ENCODE measurements around the gene SNX18. TPM values are rescaled to one million over a fixed set of nuclear protein-coding genes. Genes with fewer than 3 reads are reported as not detected.
A peak's percentile ranks its signal among the peaks of the same experiment; 100 is the strongest.

Gene SNX18
- total RNA-seq, 2 experiments from 2014 or later, result 17.1 to 19.3 TPM

- POLR2A ChIA-PET, result no interaction called here
- CTCF ChIA-PET, result interaction anchor here (0.8 to 1.4 kb wide), 2 partner anchors 324 to 346 kb away, joined by 3 to 4 read pairs; no protein-coding TSS in a partner anchor
- H3K27me3 Mint-ChIP-seq (ENCODE audit: low read depth), result peaks cover under 1% of the 10 kb centered on the region
- peaks cover 57% of the 10 kb centered on the region for H3K4me1 Mint-ChIP-seq (ENCODE audit: low read depth)
- H3K27ac Mint-ChIP-seq, result peak overlapping the region; percentile 20
- DNase-seq (no peak), ATAC-seq (no peak)
- H3K36me3 Mint-ChIP-seq (ENCODE audit: low read depth), result peaks cover 48% of the 10 kb centered on the region
- no peaks in the 10 kb centered on the region for H3K9me3 Mint-ChIP-seq (ENCODE audit: insufficient read depth)
- H3K4me3 Mint-ChIP-seq, result peak overlapping the region; percentile 79
These were observed 3.4 kb downstream of the SNX18 start for GRCh38 chr5:54520940-54521339.

- Mint-ChIP-seq H3K27ac (no peak overlapping the region), H3K4me1 (ENCODE audit: low read depth) (peaks cover 55% of the 10 kb centered on the region), H3K9me3 (ENCODE audit: insufficient read depth) (no peaks in the 10 kb centered on the region), H3K27me3 (ENCODE audit: low read depth) (no peaks in the 10 kb centered on the region), H3K4me3 (peak overlapping the region; percentile 29), H3K36me3 (ENCODE audit: low read depth) (peaks cover 48% of the 10 kb centered on the region)
- POLR2A ChIA-PET, result no interaction called here
- ATAC-seq, result no peak
- no peak for DNase-seq
- CTCF ChIA-PET, result interaction anchor here (0.8 to 1.4 kb wide), 2 partner anchors 323 to 345 kb away, joined by 3 to 4 read pairs; no protein-coding TSS in a partner anchor
These were observed 4.4 kb downstream of the SNX18 start for GRCh38 chr5:54521856-54522479.

GRCh38 chr5:54523534-54523933 is 6.0 kb downstream of the SNX18 start:
- POLR2A ChIA-PET, result no interaction called here
- no peak overlapping the region for H3K27ac Mint-ChIP-seq
- peaks cover 46% of the 10 kb centered on the region for H3K36me3 Mint-ChIP-seq (ENCODE audit: low read depth)
- no peak for DNase-seq
- no peaks in the 10 kb centered on the region for H3K27me3 Mint-ChIP-seq (ENCODE audit: low read depth)
- ATAC-seq, result no peak
- peaks cover 52% of the 10 kb centered on the region for H3K4me1 Mint-ChIP-seq (ENCODE audit: low read depth)
- H3K9me3 Mint-ChIP-seq (ENCODE audit: insufficient read depth), result no peaks in the 10 kb centered on the region
- H3K4me3 Mint-ChIP-seq, result no peak overlapping the region
- CTCF ChIA-PET, result interaction anchor here (1.0 to 1.3 kb wide), 2 partner anchors 344 to 636 kb away, joined by 3 read pairs; no protein-coding TSS in a partner anchor

- Mint-ChIP-seq H3K36me3 (ENCODE audit: low read depth) (peaks cover 41% of the 10 kb centered on the region), H3K27me3 (ENCODE audit: low read depth) (no peaks in the 10 kb centered on the region), H3K9me3 (ENCODE audit: insufficient read depth) (no peaks in the 10 kb centered on the region), H3K4me3 (no peak overlapping the region), H3K27ac (no peak overlapping the region), H3K4me1 (ENCODE audit: low read depth) (peaks cover 46% of the 10 kb centered on the region)
- ATAC-seq, result no peak
- POLR2A ChIA-PET, result no interaction called here
- DNase-seq, result no peak
- CTCF ChIA-PET, result interaction anchor here (0.8 to 1.5 kb wide), 3 partner anchors 279 to 635 kb away, joined by 3 to 8 read pairs (median 3); no protein-coding TSS in a partner anchor
These were observed 6.5 kb downstream of the SNX18 start for GRCh38 chr5:54524082-54524481.

- Mint-ChIP-seq H3K4me3 (no peak overlapping the region), H3K36me3 (ENCODE audit: low read depth) (peaks cover 35% of the 10 kb centered on the region), H3K4me1 (ENCODE audit: low read depth) (peaks cover 40% of the 10 kb centered on the region), H3K27me3 (ENCODE audit: low read depth) (no peaks in the 10 kb centered on the region), H3K9me3 (ENCODE audit: insufficient read depth) (no peaks in the 10 kb centered on the region), H3K27ac (no peak overlapping the region)
- DNase-seq (no peak), ATAC-seq (no peak)
- POLR2A ChIA-PET, result no interaction called here
- CTCF ChIA-PET, result interaction anchor here (0.8 to 1.5 kb wide), 5 partner anchors 8 to 635 kb away, joined by 3 to 8 read pairs (median 4); no protein-coding TSS in a partner anchor
These were observed 7.1 kb downstream of the SNX18 start for GRCh38 chr5:54524704-54525103.

- CTCF ChIA-PET, result interaction anchor here (1.2 to 1.5 kb wide), 3 partner anchors 9 to 342 kb away, joined by 4 to 8 read pairs (median 6); no protein-coding TSS in a partner anchor
- Mint-ChIP-seq H3K27ac (no peak overlapping the region), H3K4me3 (no peak overlapping the region), H3K36me3 (ENCODE audit: low read depth) (peaks cover 32% of the 10 kb centered on the region), H3K27me3 (ENCODE audit: low read depth) (no peaks in the 10 kb centered on the region), H3K4me1 (ENCODE audit: low read depth) (peaks cover 34% of the 10 kb centered on the region), H3K9me3 (ENCODE audit: insufficient read depth) (no peaks in the 10 kb centered on the region)
- ATAC-seq (no peak), DNase-seq (no peak)
- POLR2A ChIA-PET, result no interaction called here
These were observed 7.7 kb downstream of the SNX18 start for GRCh38 chr5:54525261-54525660.

- Mint-ChIP-seq H3K36me3 (ENCODE audit: low read depth) (peaks cover 28% of the 10 kb centered on the region), H3K9me3 (ENCODE audit: insufficient read depth) (no peaks in the 10 kb centered on the region), H3K4me1 (ENCODE audit: low read depth) (peaks cover 31% of the 10 kb centered on the region), H3K27ac (no peak overlapping the region), H3K27me3 (ENCODE audit: low read depth) (no peaks in the 10 kb centered on the region), H3K4me3 (no peak overlapping the region)
- no peak for ATAC-seq
- ChIA-PET POLR2A (no interaction called here), CTCF (interaction anchor here (1.2 to 1.5 kb wide), 3 partner anchors 9 to 342 kb away, joined by 4 to 8 read pairs (median 6); no protein-coding TSS in a partner anchor)
- no peak for DNase-seq
These were observed 8.1 kb downstream of the SNX18 start for GRCh38 chr5:54525692-54526091.

GRCh38 chr5:54526604-54527288 is 9.2 kb downstream of the SNX18 start:
- ATAC-seq, result no peak
- H3K27me3 Mint-ChIP-seq (ENCODE audit: low read depth), result no peaks in the 10 kb centered on the region
- no peaks in the 10 kb centered on the region for H3K9me3 Mint-ChIP-seq (ENCODE audit: insufficient read depth)
- H3K27ac Mint-ChIP-seq, result no peak overlapping the region
- ChIA-PET POLR2A (no interaction called here), CTCF (no interaction called here)
- peaks cover 30% of the 10 kb centered on the region for H3K4me1 Mint-ChIP-seq (ENCODE audit: low read depth)
- H3K4me3 Mint-ChIP-seq, result no peak overlapping the region
- no peak for DNase-seq
- peaks cover 29% of the 10 kb centered on the region for H3K36me3 Mint-ChIP-seq (ENCODE audit: low read depth)

GRCh38 chr5:54528633-54529209 is 11.2 kb downstream of the SNX18 start:
- Mint-ChIP-seq H3K9me3 (ENCODE audit: insufficient read depth) (no peaks in the 10 kb centered on the region), H3K36me3 (ENCODE audit: low read depth) (peaks cover 16% of the 10 kb centered on the region), H3K27me3 (ENCODE audit: low read depth) (no peaks in the 10 kb centered on the region), H3K4me3 (no peak overlapping the region), H3K27ac (no peak overlapping the region), H3K4me1 (ENCODE audit: low read depth) (peaks cover 21% of the 10 kb centered on the region)
- DNase-seq (no peak), ATAC-seq (no peak)
- ChIA-PET POLR2A (interaction anchor here (0.7 kb wide), 1 partner anchor 301 kb away, joined by 3 read pairs; no protein-coding TSS in a partner anchor), CTCF (no interaction called here)

- ChIA-PET CTCF (no interaction called here), POLR2A (no interaction called here)
- H3K4me1 Mint-ChIP-seq (ENCODE audit: low read depth), result peaks cover 21% of the 10 kb centered on the region
- no peak for DNase-seq
- no peak overlapping the region for H3K4me3 Mint-ChIP-seq
- no peak overlapping the region for H3K27ac Mint-ChIP-seq
- H3K36me3 Mint-ChIP-seq (ENCODE audit: low read depth), result peaks cover 15% of the 10 kb centered on the region
- no peaks in the 10 kb centered on the region for H3K9me3 Mint-ChIP-seq (ENCODE audit: insufficient read depth)
- no peaks in the 10 kb centered on the region for H3K27me3 Mint-ChIP-seq (ENCODE audit: low read depth)
- no peak for ATAC-seq
These were observed 12.0 kb downstream of the SNX18 start for GRCh38 chr5:54529565-54529964.

- Mint-ChIP-seq H3K4me1 (ENCODE audit: low read depth) (peaks cover 20% of the 10 kb centered on the region), H3K9me3 (ENCODE audit: insufficient read depth) (no peaks in the 10 kb centered on the region), H3K27ac (no peak overlapping the region), H3K27me3 (ENCODE audit: low read depth) (no peaks in the 10 kb centered on the region), H3K4me3 (no peak overlapping the region), H3K36me3 (ENCODE audit: low read depth) (peaks cover 21% of the 10 kb centered on the region)
- ChIA-PET CTCF (no interaction called here), POLR2A (no interaction called here)
- DNase-seq (no peak), ATAC-seq (no peak)
These were observed 14.0 kb downstream of the SNX18 start for GRCh38 chr5:54531546-54531945.

Data from activated CD8-positive, alpha-beta T cell treated with anti-CD3 and anti-CD28 coated beads, Interleukin-2, amount 10 ng/mL, durations not matched to agents 7 days and 5 days (primary cell).